A172 (cell line): ENCODE data around the gene MAP4K5. TPM values are rescaled to one million over a fixed set of nuclear protein-coding genes. Genes with fewer than 3 reads are reported as not detected.

Experiments used
- total RNA-seq: library from RNA; depleted of rRNA; stranded (reverse); fragments of >200 nt; shearing (Covaris generic); gene quantifications from 2 replicates; pipeline ENCODE4 v1.2.3, GENCODE V29; 2014; rRNA removed

The MAP4K5 gene
- total RNA-seq, 1 experiment from 2014 or later, result 44.4 TPM

Other genes starting within 250 kb of the MAP4K5 start
- 3.3 and 3.7 TPM in 2 replicates for gene L2HGDH, start 220.3 kb downstream of the MAP4K5 start, total RNA-seq
- 2.3 and 3.5 TPM in 2 replicates for gene DMAC2L, start 220.2 kb downstream of the MAP4K5 start, total RNA-seq
- 0.07 and 0.24 TPM in 2 replicates for gene CDKL1, start 135.7 kb downstream of the MAP4K5 start, total RNA-seq
- 14.0 and 15.8 TPM in 2 replicates for gene ATL1, start 27.6 kb upstream of the MAP4K5 start, total RNA-seq
- 7.3 and 9.6 TPM in 2 replicates for gene SAV1, start 135.7 kb upstream of the MAP4K5 start, total RNA-seq